Amniotic epithelial cell (primary cell): ENCODE measurements around the gene ANK2.

Experiments
- DNase-seq: peaks from one replicate; pipeline ENCODE4 v3.0.0-alpha.2; 2010; ENCODE audit warnings: low read depth

Gene ANK2

GRCh38 chr4:113094802-113095201 lies 45.3 kb downstream of the ANK2 start:
- peak; percentile 13 for DNase-seq

DNA sequence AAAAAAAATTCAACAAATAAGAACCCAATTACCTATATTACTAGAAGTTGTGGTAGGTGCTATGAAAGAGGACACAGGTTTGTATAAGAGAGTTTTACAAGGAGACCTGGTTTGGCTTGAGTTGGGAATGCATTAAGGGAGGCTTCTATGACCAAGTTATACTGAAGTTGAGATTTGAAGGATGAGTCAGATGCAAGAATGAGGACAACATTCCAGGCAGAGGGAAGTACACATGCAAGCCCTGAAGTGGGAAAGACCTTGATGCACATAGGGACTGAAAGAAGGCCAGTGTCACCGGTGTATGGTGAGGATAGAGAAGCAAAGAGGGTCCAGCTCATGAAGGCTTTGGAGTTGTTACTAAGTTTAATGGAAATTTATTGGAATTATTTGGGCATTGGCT lies 52.2 kb downstream of the ANK2 start:
- DNase-seq: peak; percentile 15

GRCh38 chr4:113103556-113103955 lies 54.1 kb downstream of the ANK2 start:
- DNase-seq: no peak

DNA sequence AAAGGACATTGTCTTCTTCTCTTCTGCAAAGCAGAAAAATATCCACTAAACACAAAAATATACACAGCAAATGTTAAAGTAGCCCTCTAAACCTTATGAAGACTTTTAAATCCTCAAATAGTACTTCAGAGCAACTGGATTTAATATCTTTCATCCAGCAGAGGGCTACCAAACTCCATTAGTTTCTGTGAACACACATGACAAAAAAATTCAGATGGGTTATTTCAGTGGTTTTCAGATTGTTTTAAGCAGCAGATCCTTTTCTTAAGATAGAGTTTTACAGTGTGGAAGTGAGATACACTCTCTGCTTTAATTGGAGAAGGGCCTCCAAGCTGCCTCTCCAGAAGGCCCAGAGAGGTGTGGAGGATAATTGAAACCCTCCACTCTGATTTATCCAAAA lies 56.7 kb downstream of the ANK2 start:
- peak; percentile 34 for DNase-seq

DNA sequence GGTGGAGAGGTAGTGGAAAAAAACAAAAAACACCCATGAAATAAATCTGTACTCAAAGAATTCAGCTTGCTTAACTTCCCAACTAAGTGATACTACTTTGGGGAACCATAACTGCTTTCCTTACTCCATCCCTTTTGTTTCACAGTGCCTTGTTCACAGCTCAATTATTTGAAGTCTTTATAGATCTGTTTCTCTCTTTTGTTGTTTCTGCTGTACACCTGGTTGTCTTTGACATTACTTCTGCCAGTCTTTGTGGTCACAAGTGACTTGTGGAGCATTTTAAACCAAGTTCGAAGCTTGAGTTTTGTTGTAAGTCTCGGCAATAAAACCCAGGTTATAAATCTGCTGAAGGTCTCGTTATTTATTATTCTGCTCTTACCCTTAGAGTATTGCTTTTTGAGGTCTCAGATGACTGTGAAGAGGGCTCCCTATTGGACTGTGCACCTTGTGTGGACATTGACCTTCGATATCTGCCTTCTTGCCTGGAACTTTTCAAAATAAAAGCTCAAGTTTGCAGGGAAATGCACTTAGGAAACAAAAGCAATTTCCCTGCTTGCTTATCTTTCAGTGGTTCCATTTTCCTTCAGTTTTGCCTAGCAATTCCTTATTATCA lies 59.8 kb downstream of the ANK2 start:
- no peak for DNase-seq

DNA sequence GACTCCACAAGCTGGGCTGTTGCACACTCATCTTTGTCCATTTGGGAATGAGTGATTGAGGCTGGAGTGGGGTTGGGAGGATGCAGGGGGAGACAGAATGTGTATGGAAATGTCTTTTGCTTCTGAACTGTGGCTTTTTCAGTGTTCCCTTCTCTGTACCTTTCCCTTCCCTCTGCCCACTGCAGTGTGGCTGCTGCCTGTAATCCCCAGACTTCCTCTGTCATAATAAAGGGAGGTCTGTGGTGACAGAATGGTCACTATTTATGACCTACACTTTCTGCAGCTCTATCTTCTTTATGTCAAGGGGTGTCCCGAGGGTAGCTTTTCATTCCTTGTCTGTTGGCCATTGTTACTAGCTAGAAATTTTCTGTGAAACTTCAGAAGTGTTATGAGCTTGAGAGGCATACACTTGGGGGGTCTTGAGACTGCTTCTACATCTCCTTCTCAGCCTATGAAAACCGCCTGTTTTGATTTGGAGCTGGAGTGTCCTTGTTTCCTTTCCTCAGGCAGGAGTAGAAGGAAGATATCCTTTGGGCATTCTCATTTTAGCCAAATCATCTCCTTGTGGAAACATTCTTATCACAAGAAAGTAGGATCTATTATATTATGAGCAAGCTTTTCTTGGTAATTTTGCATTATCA lies 63.0 kb downstream of the ANK2 start:
- no peak for DNase-seq

GRCh38 chr4:113113151-113113550 lies 63.7 kb downstream of the ANK2 start:
- DNase-seq: no peak

GRCh38 chr4:113114884-113115283 lies 65.4 kb downstream of the ANK2 start:
- DNase-seq: no peak

- DNase-seq: no peak
Measured at GRCh38 chr4:113116414-113117357, 67.2 kb downstream of the ANK2 start.

GRCh38 chr4:113117358-113117702 lies 67.9 kb downstream of the ANK2 start:
- no peak for DNase-seq

- DNase-seq: no peak
Measured at GRCh38 chr4:113122066-113122465, 72.6 kb downstream of the ANK2 start.

DNA sequence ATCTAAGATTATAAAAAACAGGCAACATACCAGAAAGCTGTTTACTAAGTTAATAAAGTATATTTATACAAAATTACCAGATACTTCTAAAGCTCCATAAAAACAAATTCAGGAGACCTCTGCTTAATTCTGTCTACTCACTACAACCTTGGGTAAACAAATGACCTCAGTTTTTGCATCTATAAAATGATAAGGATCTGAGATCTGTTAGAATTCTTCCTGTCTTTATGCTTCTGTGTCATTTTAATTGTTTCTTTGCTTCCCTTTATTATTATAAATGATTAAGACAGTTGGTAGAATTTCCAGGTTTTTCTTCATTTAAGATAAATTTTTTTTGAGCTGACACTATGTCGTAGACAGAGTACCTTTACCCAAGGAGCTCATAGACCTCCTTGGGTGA lies 76.0 kb downstream of the ANK2 start:
- no peak for DNase-seq

GRCh38 chr4:113131136-113131535 lies 81.7 kb downstream of the ANK2 start:
- no peak for DNase-seq

- DNase-seq: no peak
Measured at GRCh38 chr4:113131621-113132020, 82.2 kb downstream of the ANK2 start.

GRCh38 chr4:113141901-113142346 lies 92.5 kb downstream of the ANK2 start:
- DNase-seq: peak; percentile 53

DNA sequence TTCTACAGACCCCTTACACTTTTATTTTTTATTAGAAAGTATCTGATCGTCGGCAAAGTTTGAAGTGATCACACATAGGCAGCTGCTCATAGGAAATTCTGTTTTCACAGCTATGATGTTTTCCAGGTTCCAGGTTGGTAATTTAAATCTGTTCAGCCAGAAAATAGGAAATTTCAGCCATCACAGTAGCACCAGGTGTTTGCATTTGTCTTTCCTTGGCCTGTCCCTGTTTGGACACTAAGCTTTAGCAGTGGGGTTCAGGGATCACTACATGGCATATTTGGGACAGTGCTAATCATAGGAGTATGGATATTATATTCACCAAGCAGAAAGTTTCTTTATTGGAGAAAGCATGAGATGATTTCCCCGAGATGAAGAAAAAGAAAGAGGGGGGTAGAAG lies 92.9 kb downstream of the ANK2 start:
- DNase-seq: no peak

GRCh38 chr4:113144091-113144490 lies 94.6 kb downstream of the ANK2 start:
- DNase-seq: no peak

DNA sequence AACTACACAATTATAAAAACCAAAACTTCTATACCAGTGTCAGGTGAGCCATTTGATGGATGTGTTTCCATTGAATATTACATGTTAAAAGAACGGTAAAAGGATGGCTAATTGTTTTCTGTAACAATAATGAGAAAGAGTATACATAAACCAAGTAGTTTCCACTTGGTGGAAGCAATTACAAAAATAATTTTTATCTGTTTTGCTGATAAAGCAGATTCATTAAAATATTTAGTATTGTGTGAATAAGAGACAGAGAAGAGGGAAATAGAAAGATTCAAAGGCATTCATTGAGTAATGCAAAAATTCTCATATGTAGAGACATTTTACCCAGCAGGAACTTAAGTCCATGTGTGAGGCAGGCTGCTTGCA lies 95.7 kb downstream of the ANK2 start:
- DNase-seq: no peak

GRCh38 chr4:113145519-113146291 lies 96.3 kb downstream of the ANK2 start:
- DNase-seq: no peak

GRCh38 chr4:113146876-113147358 lies 97.5 kb downstream of the ANK2 start:
- no peak for DNase-seq

GRCh38 chr4:113147498-113148111 lies 98.2 kb downstream of the ANK2 start:
- DNase-seq: no peak

GRCh38 chr4:113148925-113149324 lies 99.5 kb downstream of the ANK2 start:
- no peak for DNase-seq
